K562 (cell line): Measurements from ENCODE around the gene C1orf167. TPM values are rescaled to one million over a fixed set of nuclear protein-coding genes. Genes with fewer than 3 reads are reported as not detected.

Experiments used
- ATAC-seq: fragments of 200-7000 bp; cut with Tn5 transposase; 3 replicates; pipeline ENCODE4 v1.9.1; 2020; ENCODE audit warnings: moderate library complexity
- BruUV-seq: library from RNA; stranded (reverse); fragments of 400-500 nt; replicated peaks from 2 replicates; lab custom pipeline; 2021; lab: Mats Ljungman, UMichigan
- CTCF ChIA-PET: fragments of 300-600 bp; formaldehyde crosslinking; extraction: SDS; loops from one replicate; lab custom pipeline; 2021; ENCODE audit warnings: low intra/inter-chr PET ratio; lab: Yijun Ruan, JAX
- POLR2A ChIA-PET: fragments of 300-600, 350-650 bp; sonication (Branson Sonifier 250); formaldehyde crosslinking; extraction: SDS; loops from one replicate; lab custom pipeline; 2021; ENCODE audit warnings: antibody characterized with exemption, inconsistent platforms; lab: Yijun Ruan, JAX
- DNase-seq, 4 experiments: peaks; one replicate each; pipeline versions ENCODE4 v3.0.0 to v3.0.0-alpha.2; 2011 to 2018; ENCODE audit warnings: low spot score in 3 of 4, mixed read lengths in 3 of 4; ENCODE audit errors: extremely low read depth in 1 of 4
- FAIRE-seq: peaks from 2 replicates; lab custom pipeline; 2011; peaks lifted over from hg19 to GRCh38; lab: Jason Lieb, UNC
- H2AFZ ChIP-seq: 2 replicates; pipeline ENCODE4 v1.6.0; 2011; ENCODE audit warnings: low read depth, low read length, control low read depth, inconsistent platforms
- H3K27ac ChIP-seq: fragments of 200-600 bp; 3 replicates; pipeline ENCODE4 v1.8.0; 2011; ENCODE audit warnings: low read depth, mild to moderate bottlenecking, control low read depth, inconsistent platforms, low read length, moderate library complexity, mixed read lengths; ENCODE audit errors: extremely low read depth
- H3K27me3 ChIP-seq, 2 experiments: fragments of 300-600 bp in 1 of 2; 2 replicates in 1 of 2; 3 replicates in 1 of 2; pipeline versions ENCODE4 v1.6.0 to v1.8.0; 2011; ENCODE audit warnings: inconsistent platforms in 2 of 2, low read length in 2 of 2, mild to moderate bottlenecking in 1 of 2, mixed read lengths in 1 of 2, moderate library complexity in 1 of 2; ENCODE audit not compliant: control insufficient read depth in 2 of 2, insufficient read depth in 2 of 2
- H3K36me3 ChIP-seq: fragments of 300-600 bp; 3 replicates; pipeline ENCODE4 v1.8.0; 2011; ENCODE audit warnings: mild to moderate bottlenecking, low read length, inconsistent platforms; ENCODE audit not compliant: control insufficient read depth, insufficient read depth
- H3K4me1 ChIP-seq, 2 experiments: fragments of 200-600 bp in 1 of 2; replicated peaks in 1 of 2; 2 replicates in 1 of 2; 3 replicates in 1 of 2; pipeline versions ENCODE4 v1.5.1 to v1.8.0; 2011; ENCODE audit warnings: inconsistent platforms in 2 of 2, low read length in 2 of 2, mild to moderate bottlenecking in 1 of 2, mixed read lengths in 1 of 2, moderate library complexity in 1 of 2; ENCODE audit not compliant: control insufficient read depth in 2 of 2, insufficient read depth in 2 of 2
- H3K4me2 ChIP-seq: 2 replicates; pipeline ENCODE4 v1.6.1; 2011; ENCODE audit warnings: low read length, control low read depth, inconsistent platforms, mixed read lengths; ENCODE audit not compliant: insufficient read depth
- H3K4me3 ChIP-seq: fragments of 200-600 bp; sonication (generic), shearing (Covaris generic); 2 replicates; pipeline ENCODE4 v1.5.1; 2016; ENCODE audit warnings: control low read depth, inconsistent platforms
- H3K79me2 ChIP-seq: fragments of 200-600 bp; 3 replicates; pipeline ENCODE4 v1.8.0; 2011; ENCODE audit warnings: low read length, inconsistent platforms; ENCODE audit not compliant: control insufficient read depth, insufficient read depth
- H3K9ac ChIP-seq, 2 experiments: 2 replicates each; pipeline versions ENCODE4 v1.6.0 to v1.6.1; 2011; ENCODE audit warnings: low read depth in 2 of 2, low read length in 2 of 2, control low read depth in 1 of 2, inconsistent platforms in 1 of 2, mild to moderate bottlenecking in 1 of 2, mixed read lengths in 1 of 2; ENCODE audit not compliant: insufficient read depth in 1 of 2
- H3K9me1 ChIP-seq: one replicate; pipeline ENCODE4 v1.6.0; 2011; ENCODE audit warnings: inconsistent platforms, mild to moderate bottlenecking, low read length, moderate library complexity; ENCODE audit not compliant: control insufficient read depth, insufficient read depth
- H3K9me3 ChIP-seq: replicated peaks from 2 replicates; pipeline ENCODE4 v1.5.1; 2011; ENCODE audit warnings: low read depth, low read length, inconsistent platforms; ENCODE audit not compliant: control insufficient read depth, insufficient read depth
- H4K20me1 ChIP-seq: replicated peaks from 2 replicates; pipeline ENCODE4 v1.6.1; 2011; ENCODE audit warnings: low read length, inconsistent platforms, mixed read lengths; ENCODE audit not compliant: control insufficient read depth, insufficient read depth
- ARID3B ChIP-seq: fragments of 250-450 bp; sonication (Bioruptor Pico); IDR thresholded peaks from 2 replicates; pipeline ENCODE4 v1.4.0; 2020; ENCODE audit warnings: borderline replicate concordance
- BDP1 ChIP-seq: IDR thresholded peaks from 3 replicates; pipeline ENCODE4 v1.6.1; 2011; ENCODE audit not compliant: insufficient read length, insufficient read depth
- BHLHE40 ChIP-seq: IDR thresholded peaks from 2 replicates; pipeline ENCODE4 v1.6.1; 2011; ENCODE audit warnings: low read length, improper control_type of control experiment
- EWSR1 ChIP-seq: fragments of 450-650 bp; IDR thresholded peaks from 2 replicates; pipeline ENCODE4 v1.6.1; 2018; ENCODE audit warnings: borderline replicate concordance, mild to moderate bottlenecking, low read depth, moderate library complexity; ENCODE audit not compliant: partially characterized antibody
- FOXO4 ChIP-seq: fragments of 450-650 bp; formaldehyde crosslinking; IDR thresholded peaks from 2 replicates; pipeline ENCODE4 v1.4.0; 2020; ENCODE audit warnings: mild to moderate bottlenecking, moderate library complexity
- HMG20B ChIP-seq: fragments of 250-450 bp; sonication (Bioruptor Pico); IDR thresholded peaks from 2 replicates; pipeline ENCODE4 v1.5.0; 2021; ENCODE audit warnings: mild to moderate bottlenecking
- HNRNPL ChIP-seq: fragments of 200-400 bp; formaldehyde crosslinking; IDR thresholded peaks from 2 replicates; pipeline ENCODE4 v1.6.1; 2017; ENCODE audit warnings: low read depth, mild to moderate bottlenecking, low read length
- ILF3 ChIP-seq: fragments of 450-650 bp; IDR thresholded peaks from 2 replicates; pipeline ENCODE4 v1.6.1; 2018; ENCODE audit warnings: antibody characterized with exemption, mild to moderate bottlenecking, moderate library complexity, borderline replicate concordance
- KDM2B ChIP-seq: fragments of 250-450 bp; sonication (Bioruptor Pico); IDR thresholded peaks from 2 replicates; pipeline ENCODE4 v1.8.0; 2021; ENCODE audit warnings: mild to moderate bottlenecking, moderate library complexity
- KDM5B ChIP-seq: fragments of 200-600 bp; sonication (generic); IDR thresholded peaks from 2 replicates; pipeline ENCODE4 v1.6.1; 2012; ENCODE audit warnings: low read depth, mild to moderate bottlenecking, moderate library complexity, low read length, control low read depth, inconsistent platforms; ENCODE audit not compliant: insufficient replicate concordance
- NFE2 ChIP-seq: IDR thresholded peaks from 2 replicates; pipeline ENCODE4 v1.6.1; 2014; ENCODE audit warnings: antibody characterized with exemption, low read depth
- RAD21 ChIP-seq, 2 experiments: fragments of 250-450 bp in 1 of 2; fragments of 450-650 bp in 1 of 2; sonication (Bioruptor Pico) in 1 of 2; formaldehyde crosslinking in 1 of 2; IDR thresholded peaks in 1 of 2; conservative IDR thresholded peaks in 1 of 2; 2 replicates each; pipeline versions ENCODE4 v1.4.0 to v1.8.0; 2020 to 2022; ENCODE audit warnings: mild to moderate bottlenecking in 2 of 2, moderate library complexity in 1 of 2
- SAFB2 ChIP-seq: fragments of 200-400 bp; formaldehyde crosslinking; IDR thresholded peaks from 2 replicates; pipeline ENCODE4 v1.6.1; 2018; ENCODE audit warnings: borderline replicate concordance, low read length, low read depth, moderate library complexity; ENCODE audit not compliant: severe bottlenecking
- SIRT6 ChIP-seq: IDR thresholded peaks from one replicate; pipeline ENCODE4 v1.6.1; 2012; ENCODE audit warnings: low read depth, mild to moderate bottlenecking, control low read depth, inconsistent platforms, low read length, moderate library complexity
- SNAPC5 ChIP-seq: fragments of 250-450 bp; sonication (Bioruptor Pico); IDR thresholded peaks from 2 replicates; pipeline ENCODE4 v1.8.0; 2021; ENCODE audit warnings: moderate library complexity, mild to moderate bottlenecking, inconsistent platforms
- TBP ChIP-seq: optimal IDR thresholded peaks from 2 replicates; pipeline ENCODE3; 2011; ENCODE audit warnings: low read depth, low read length, improper control_type of control experiment
- TFAP4 ChIP-seq: sonication (generic); formaldehyde crosslinking; IDR thresholded peaks from 2 replicates; pipeline ENCODE4 v1.8.0; 2022; ENCODE audit warnings: missing genetic modification reagents, mild to moderate bottlenecking, moderate library complexity, borderline replicate concordance
- ZNF23 ChIP-seq: fragments of 250-450 bp; sonication (Bioruptor Pico); IDR thresholded peaks from 2 replicates; pipeline ENCODE4 v1.4.0; 2020; ENCODE audit warnings: mild to moderate bottlenecking
- ZNF780A ChIP-seq: fragments of 250-450 bp; sonication (Bioruptor Pico); IDR thresholded peaks from 2 replicates; pipeline ENCODE4 v1.5.0; 2021; ENCODE audit warnings: mild to moderate bottlenecking
- WGBS: fragments of 100-300 bp; shearing (Covaris generic); methylation state at CpG from one replicate; pipeline ENCODE4 v1.1.6; 2016; ENCODE audit warnings: low coverage, mixed read lengths; ENCODE audit not compliant: insufficient coverage; ENCODE audit errors: missing lambda C conversion rate; 5-methylcytosine and 5-hydroxymethylcytosine counted together
- in situ Hi-C: fragments of 300-500 bp; cut with MboI; formaldehyde crosslinking; loops from 4 replicates; pipeline ENCODE4 v1.15.0; 2018; ENCODE audit warnings: inconsistent platforms, mixed read lengths
- intact Hi-C: fragments of 100-400 bp; cut with micrococcal nuclease; formaldehyde crosslinking; loops from 2 replicates; pipeline ENCODE4 v1.14.2; 2022
- polyA plus RNA-seq, 8 experiments: library from polyadenylated mRNA; depleted of rRNA in 4 of 8; stranded (reverse) in 5 of 8; unstranded in 3 of 8; fragments of >200 nt; fragmentation: Nextera tagmentation in 2 of 8; fragmentation: Illumina TruSeq in 1 of 8; extraction: Ambion mirVana in 2 of 8; extraction: Trizol in 1 of 8; gene quantifications; 2 replicates each; pipeline versions ENCODE4 v1.2.1 to v1.2.3, GENCODE V29; 2011 to 2014; ENCODE audit warnings: inconsistent platforms in 1 of 8, missing spikeins in 1 of 8
- total RNA-seq, 7 experiments: library from RNA; depleted of rRNA in 6 of 7; stranded (reverse); fragments of >200 nt in 6 of 7; fragmentation: Illumina TruSeq in 2 of 7; extraction: Trizol in 2 of 7; gene quantifications; 2 replicates each; pipeline versions ENCODE4 v1.2.1 to v1.2.3, GENCODE V29; 2011 to 2021; ENCODE audit warnings: low replicate concordance in 1 of 7

The C1orf167 gene
- total and polyA plus RNA-seq, 9 of the 15 experiments (the other 6 are each of a cell fraction or from before 2014, with no cell fraction given): 0.22 to 0.86 (median 0.31) TPM; not detected in 2

GRCh38 chr1:11738783-11739182, 23.2 kb upstream of the C1orf167 start:
- H3K4me3 ChIP-seq: no peak overlapping the region
- no TSS peak for BruUV-seq
- peak in 1 of 4 experiments; percentile 31 for DNase-seq
- intact Hi-C loops (loop anchor here (5.0 kb wide), 1 partner anchor 59 kb away; no protein-coding TSS in a partner anchor), in situ Hi-C loops (no loop called here)
- peak overlapping the region; percentile 99; the same call in 1 of the 2 replicates for H3K4me2 ChIP-seq
- H4K20me1 ChIP-seq: no peaks in the 10 kb centered on the region
- no peak for ATAC-seq
- no peak for FAIRE-seq
- peaks cover 7% of the 10 kb centered on the region; the same call in 2 of the 3 replicates for H3K36me3 ChIP-seq
- H3K27ac ChIP-seq: peak overlapping the region; percentile 34; the same call in 2 of the 3 replicates
- ChIA-PET POLR2A (interaction anchor here (0.5 to 1.9 kb wide), 3 partner anchors 16 to 491 kb away, joined by 3 to 7 read pairs (median 3); no protein-coding TSS in a partner anchor), CTCF (no interaction called here)
- H3K9ac ChIP-seq: peak overlapping the region in 1 of 2 experiments; percentile 64; a peak in 1 of 4 replicates
- peaks cover 50 to 59% of the 10 kb centered on the region in 2 experiments for H3K4me1 ChIP-seq
- WGBS: 53% methylated on average over 6 of the region's 6 CpGs
- H3K9me1 ChIP-seq: peaks cover 7% of the 10 kb centered on the region
- H3K9me3 ChIP-seq: no peaks in the 10 kb centered on the region
- H3K27me3 ChIP-seq: no peaks in the 10 kb centered on the region
- peaks cover 53% of the 10 kb centered on the region for H3K79me2 ChIP-seq
- H2AFZ ChIP-seq: no peak overlapping the region
- TF ChIP-seq HNRNPL: no peak
- no peak for TF ChIP-seq KDM2B
- TF ChIP-seq ZNF23 (CRISPR knock-in tag): no peak
- TF ChIP-seq ILF3: no peak
- no peak for TF ChIP-seq BDP1
- TF ChIP-seq ARID3B: no peak
- no peak for TF ChIP-seq KDM5B
- TF ChIP-seq HMG20B (CRISPR knock-in tag): no peak
- TF ChIP-seq TBP: no peak
- no peak for TF ChIP-seq SNAPC5 (CRISPR knock-in tag)
- TF ChIP-seq BHLHE40: peak; percentile 31; the same call in 1 of the 2 replicates
- no peak for TF ChIP-seq FOXO4 (CRISPR knock-in tag)
- no peak for TF ChIP-seq TFAP4
- TF ChIP-seq EWSR1: no peak
- no peak for TF ChIP-seq SAFB2
- TF ChIP-seq SIRT6: no peak
- TF ChIP-seq NFE2: no peak
- TF ChIP-seq RAD21 (CRISPR knock-in tag; conservative IDR thresholded peaks at IDR 0.05 in 1 of 2, IDR thresholded peaks at IDR 0.05 in 1 of 2): no peak
- no peak for TF ChIP-seq ZNF780A (CRISPR knock-in tag)
